ENCODE results near the gene CNNM4.

CNNM4 gene

DNA sequence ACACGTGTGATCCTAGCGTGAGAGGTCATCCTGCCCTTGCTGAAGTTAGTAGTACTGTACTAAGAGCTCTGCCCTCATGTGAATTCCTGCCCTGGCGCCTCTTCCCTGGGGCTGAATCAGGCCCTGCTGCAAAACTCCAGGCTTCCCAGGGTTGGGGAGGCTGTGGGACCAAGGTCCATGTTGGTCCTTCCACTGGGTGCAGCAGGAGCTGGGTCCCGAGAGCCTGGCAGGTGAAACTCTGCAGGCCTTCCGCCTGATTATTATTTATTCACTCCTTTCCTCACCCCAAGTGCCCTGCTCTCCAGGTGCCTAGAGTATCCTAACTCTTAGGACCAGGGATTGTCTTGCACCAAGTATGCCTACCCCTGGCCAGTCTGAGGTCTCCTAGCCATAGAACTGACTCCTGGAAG, 50.1 kb downstream of the CNNM4 start:
- no peak for DNase-seq (ENCODE audit: low read depth)

DNA sequence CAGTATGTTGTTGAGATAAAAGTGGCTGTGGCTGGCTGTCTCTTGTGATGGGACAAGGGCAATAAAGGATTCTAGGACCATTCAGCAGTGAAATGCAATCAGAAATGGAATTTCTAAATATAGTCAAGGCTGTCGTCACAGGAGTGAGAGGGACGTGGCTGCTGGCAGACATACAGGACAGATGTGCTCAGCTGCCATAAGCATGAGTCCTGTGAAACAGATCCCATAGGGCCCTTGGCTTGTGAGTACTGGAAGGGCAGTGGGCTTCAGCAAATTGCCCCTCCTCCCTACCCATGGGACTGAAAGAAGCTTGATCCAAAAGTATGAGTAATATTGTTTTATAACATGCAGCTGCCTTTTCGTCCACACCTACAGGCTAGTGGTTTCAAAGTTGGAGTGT, 51.2 kb downstream of the CNNM4 start:
- peak; percentile 59 for DNase-seq (ENCODE audit: low read depth)

- no peak for DNase-seq (ENCODE audit: low read depth)
These were observed 53.0 kb downstream of the CNNM4 start for GRCh38 chr2:96813656-96814055.

- DNase-seq (ENCODE audit: low read depth): no peak
These were observed 54.8 kb downstream of the CNNM4 start for GRCh38 chr2:96815326-96816126.

DNA sequence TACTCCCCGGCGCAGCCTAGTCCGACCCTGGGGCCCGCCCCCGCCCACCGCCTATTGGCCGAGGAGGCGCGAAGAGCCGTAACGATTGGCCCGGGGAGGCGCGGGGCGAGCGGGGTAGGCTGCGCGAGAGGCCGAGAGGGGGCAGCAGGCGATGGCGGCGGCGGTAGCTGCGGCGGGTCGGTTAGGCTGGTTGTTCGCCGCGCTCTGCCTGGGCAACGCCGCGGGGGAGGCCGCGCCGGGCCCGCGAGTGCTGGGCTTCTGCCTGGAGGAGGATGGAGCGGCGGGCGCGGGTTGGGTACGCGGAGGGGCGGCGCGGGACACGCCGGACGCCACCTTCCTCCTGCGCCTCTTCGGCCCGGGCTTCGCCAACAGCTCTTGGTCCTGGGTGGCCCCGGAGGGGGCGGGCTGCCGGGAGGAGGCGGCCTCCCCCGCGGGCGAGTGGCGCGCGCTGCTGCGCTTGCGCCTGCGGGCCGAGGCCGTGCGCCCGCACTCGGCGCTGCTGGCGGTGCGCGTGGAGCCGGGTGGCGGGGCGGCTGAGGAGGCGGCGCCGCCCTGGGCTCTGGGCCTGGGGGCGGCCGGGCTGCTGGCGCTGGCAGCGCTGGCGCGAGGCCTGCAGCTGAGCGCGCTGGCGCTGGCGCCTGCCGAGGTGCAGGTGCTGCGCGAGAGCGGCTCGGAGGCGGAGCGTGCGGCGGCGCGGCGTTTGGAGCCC, 55.6 kb downstream of the CNNM4 start, which contains the start of gene CNNM3:
TSS of gene CNNM3 (plus strand) at position 142 of the 709 bp plus-strand sequence. CDS start at position 152, 10 bp downstream.
- DNase-seq (ENCODE audit: low read depth): peak; percentile 71

DNA sequence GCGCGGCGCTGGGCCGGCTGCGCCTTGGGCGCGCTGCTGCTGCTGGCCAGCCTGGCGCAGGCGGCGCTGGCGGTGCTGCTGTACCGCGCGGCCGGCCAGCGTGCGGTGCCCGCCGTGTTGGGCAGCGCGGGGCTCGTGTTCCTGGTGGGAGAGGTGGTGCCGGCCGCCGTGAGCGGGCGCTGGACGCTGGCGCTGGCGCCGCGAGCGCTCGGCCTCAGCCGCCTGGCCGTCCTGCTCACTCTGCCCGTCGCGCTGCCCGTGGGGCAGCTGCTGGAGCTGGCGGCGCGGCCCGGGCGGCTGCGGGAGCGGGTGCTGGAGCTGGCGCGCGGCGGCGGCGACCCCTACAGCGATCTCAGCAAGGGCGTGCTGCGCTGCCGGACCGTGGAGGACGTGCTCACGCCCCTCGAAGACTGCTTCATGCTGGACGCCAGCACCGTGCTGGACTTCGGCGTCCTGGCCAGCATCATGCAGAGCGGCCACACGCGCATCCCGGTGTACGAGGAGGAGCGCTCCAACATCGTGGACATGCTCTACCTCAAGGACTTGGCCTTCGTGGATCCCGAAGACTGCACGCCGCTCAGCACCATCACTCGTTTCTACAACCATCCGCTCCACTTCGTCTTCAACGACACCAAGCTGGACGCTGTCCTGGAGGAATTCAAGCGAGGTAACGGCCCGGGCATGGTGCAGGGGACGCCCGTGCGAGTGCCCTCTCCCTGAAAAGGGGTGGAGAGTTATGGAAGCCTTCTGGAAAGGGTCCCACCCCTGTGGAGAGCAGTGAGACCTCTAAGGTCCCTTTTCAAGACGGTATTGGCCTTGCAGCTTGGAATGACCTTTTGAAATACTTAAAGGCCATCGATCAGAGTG, 56.4 kb downstream of the CNNM4 start:
- no peak for DNase-seq (ENCODE audit: low read depth)

- DNase-seq (ENCODE audit: low read depth): no peak
These were observed 57.2 kb downstream of the CNNM4 start for GRCh38 chr2:96817882-96818281.

GRCh38 chr2:96819128-96819875, 58.6 kb downstream of the CNNM4 start:
- no peak for DNase-seq (ENCODE audit: low read depth)

DNA sequence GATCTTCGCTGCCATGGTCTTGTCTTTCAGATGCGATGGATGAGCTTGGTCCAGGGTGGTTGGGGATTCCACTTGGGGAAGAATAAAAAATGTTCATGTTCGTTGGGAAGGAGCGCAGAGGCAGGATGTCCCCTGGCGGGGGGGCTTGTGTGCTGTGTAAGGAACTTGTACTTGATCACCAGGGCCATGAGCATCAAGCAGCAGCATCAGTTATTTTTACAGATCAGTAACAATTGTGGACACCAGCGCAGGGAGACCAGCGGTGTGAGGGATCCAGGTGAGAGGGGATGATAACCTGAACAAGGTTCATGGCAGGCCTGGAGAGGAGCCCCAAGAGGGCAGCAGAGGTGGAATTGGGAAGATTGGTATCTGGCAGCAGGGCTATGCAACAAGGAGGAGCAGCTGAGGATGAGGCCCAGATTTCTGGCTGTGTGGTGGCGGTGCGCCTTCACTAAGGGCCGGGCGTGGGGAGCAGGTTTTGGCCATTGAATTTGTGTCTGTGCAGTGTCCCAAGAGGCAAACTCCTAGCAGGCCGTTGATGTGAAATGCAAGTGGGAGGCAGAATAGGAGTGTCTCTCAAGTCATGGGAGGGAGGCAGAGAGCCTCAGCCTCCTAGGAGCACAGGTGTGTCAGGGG, 59.3 kb downstream of the CNNM4 start:
- no peak for DNase-seq (ENCODE audit: low read depth)

GRCh38 chr2:96821113-96821675, 60.5 kb downstream of the CNNM4 start:
- no peak for DNase-seq (ENCODE audit: low read depth)

DNA sequence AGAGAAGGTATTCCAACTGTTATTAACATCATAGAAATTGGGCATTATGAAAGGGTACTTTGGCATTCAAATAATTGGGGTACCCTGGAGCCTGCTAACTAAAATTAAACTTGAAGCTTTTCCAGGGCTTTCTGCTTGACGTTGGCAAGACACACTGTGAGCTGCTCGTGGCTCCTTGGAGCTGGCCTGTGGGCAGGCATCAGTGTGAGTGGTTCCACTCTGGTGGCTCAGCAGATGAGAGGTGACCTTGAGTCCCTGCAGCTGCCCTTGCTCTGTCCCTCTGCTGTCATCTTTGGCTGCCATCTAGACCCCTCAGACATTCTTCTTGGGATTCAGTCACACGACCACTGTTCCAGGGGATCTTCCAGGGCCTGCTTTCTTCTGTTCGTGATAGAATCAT, 62.1 kb downstream of the CNNM4 start:
- DNase-seq (ENCODE audit: low read depth): no peak

GRCh38 chr2:96823198-96823597, 62.5 kb downstream of the CNNM4 start:
- DNase-seq (ENCODE audit: low read depth): no peak

DNA sequence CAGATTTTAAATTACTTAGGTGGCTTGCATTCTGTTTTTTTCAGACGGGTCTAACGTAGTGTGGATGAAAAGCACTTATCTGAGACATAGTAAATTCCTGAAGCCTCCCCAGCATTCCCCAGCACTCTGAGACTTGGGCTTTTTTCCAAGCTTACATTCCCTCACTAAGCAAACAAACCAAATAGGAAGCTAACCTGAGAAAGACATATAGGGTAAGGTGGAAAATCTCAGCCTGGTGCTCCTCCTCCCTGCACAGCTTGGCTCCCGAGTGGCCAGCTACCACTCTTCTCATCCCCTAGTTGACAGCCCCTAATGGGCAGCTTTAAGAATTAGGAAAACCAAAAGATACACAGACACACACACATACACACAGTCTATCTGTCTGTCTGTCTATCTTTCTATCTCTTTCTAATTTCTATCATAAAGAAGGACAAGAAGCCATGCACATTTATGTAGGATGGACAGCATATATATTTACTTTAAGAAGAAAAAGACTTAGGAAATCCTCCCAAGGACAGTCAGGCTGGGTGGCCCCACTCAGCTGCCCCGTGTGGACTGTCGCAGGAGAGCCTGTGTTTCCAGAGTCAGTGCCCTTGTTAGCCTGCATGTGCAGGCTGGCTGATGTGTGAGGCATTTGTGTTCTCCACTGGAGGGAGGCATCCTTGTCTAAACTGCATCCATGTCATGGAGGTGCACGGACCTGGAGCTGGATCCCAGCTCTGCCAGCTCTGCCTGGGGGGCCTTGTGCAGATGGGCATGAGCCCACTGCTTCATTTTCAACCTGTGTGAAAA, 63.6 kb downstream of the CNNM4 start:
- no peak for DNase-seq (ENCODE audit: low read depth)

GRCh38 chr2:96825057-96825456, 64.4 kb downstream of the CNNM4 start:
- DNase-seq (ENCODE audit: low read depth): no peak

DNA sequence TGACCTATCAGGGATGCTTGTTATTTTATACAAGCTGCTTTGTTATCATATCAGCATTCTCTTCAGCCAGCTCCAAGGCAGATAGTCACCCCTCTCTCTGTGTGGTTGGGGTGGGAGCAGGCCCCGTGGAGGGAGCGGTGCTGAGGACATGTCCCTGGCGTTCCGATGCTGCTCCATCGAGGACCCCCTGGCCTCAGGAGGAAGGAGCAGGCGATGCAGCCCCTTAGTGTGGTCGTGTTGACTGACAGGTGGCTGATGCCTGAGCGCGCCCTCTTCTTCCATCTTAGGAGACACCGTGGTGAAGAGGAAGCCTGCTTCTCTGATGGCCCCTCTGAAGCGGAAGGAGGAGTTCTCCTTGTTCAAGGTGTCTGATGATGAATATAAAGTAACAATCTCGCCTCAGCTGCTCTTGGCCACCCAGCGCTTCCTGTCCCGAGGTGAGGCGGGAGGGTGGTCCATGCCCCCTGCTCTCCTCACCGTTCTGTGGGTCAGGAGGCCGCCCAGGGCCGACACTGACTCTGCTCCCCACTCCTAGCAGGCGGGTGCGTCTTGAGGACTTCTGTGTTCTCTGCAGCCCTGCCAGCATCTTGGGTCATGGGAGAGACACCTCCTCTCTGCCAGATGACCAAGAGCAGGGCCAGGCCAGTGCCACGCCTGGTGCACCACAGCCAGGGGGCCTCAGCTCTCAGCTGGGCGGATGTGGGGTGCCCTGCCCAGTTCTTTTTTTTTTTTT, 66.0 kb downstream of the CNNM4 start:
- DNase-seq (ENCODE audit: low read depth): no peak

- no peak for DNase-seq (ENCODE audit: low read depth)
These were observed 67.7 kb downstream of the CNNM4 start for GRCh38 chr2:96828436-96828835.

GRCh38 chr2:96828874-96829273, 68.2 kb downstream of the CNNM4 start:
- no peak for DNase-seq (ENCODE audit: low read depth)

DNA sequence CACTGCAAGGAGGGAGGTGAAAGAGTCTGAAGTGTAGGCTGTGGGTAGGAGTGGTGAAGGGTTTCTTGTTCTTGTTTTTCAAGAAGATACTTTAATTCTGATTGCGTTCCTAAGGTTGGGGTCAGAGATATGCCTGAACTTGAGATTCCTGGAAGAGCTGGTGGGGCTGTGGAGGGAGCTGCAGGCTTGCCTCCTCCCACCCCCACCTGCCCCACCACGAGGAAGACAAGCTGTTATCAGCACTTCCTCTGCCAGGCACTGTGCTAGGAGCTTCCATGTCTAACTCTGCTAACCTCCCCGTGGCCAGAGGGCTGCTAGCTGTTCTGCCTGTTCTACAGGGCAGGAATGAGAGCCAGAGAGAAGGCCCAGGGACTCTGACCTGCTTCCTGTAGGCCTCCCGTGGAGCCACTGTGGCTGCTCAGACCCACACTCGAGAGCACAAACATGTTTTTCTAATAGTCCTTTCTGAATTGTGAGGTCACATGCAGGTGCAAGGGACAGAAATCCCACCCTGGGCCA, 69.4 kb downstream of the CNNM4 start:
- DNase-seq (ENCODE audit: low read depth): no peak

- DNase-seq (ENCODE audit: low read depth): no peak
These were observed 71.0 kb downstream of the CNNM4 start for GRCh38 chr2:96831679-96832078.

Data from fibroblast of the conjunctiva (primary cell).